Measurements from ENCODE around the gene SERPINE3.

DNA sequence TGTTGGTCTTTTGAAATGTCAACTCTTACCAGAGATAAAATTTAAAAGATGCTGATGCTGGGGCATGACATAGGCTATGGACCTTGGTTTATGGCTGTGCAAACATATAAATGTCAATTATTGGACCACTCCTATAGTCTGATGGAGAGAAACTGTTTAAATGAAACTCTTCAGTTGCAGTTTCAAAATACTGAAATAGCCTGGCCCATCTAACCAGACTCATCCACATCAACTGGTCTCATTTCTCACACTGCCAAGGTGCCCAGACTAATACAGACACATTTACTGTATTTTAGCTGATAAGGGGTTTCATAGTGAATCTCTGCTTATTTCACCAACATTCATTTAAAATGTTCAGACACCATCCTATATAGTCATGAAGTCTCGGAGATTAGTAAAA lies 19.9 kb downstream of the SERPINE3 start:
- TF ChIP-seq, protein P1, sequence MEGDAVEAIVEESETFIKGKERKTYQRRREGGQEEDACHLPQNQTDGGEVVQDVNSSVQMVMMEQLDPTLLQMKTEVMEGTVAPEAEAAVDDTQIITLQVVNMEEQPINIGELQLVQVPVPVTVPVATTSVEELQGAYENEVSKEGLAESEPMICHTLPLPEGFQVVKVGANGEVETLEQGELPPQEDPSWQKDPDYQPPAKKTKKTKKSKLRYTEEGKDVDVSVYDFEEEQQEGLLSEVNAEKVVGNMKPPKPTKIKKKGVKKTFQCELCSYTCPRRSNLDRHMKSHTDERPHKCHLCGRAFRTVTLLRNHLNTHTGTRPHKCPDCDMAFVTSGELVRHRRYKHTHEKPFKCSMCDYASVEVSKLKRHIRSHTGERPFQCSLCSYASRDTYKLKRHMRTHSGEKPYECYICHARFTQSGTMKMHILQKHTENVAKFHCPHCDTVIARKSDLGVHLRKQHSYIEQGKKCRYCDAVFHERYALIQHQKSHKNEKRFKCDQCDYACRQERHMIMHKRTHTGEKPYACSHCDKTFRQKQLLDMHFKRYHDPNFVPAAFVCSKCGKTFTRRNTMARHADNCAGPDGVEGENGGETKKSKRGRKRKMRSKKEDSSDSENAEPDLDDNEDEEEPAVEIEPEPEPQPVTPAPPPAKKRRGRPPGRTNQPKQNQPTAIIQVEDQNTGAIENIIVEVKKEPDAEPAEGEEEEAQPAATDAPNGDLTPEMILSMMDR (conservative IDR thresholded peaks at IDR 0.05; ENCODE audit: low read depth in 2 of 2), result no peak
- TF ChIP-seq NANOG (IDR thresholded peaks at IDR 0.05; ENCODE audit: borderline replicate concordance) (no peak), EZH2phosphoT487 (IDR thresholded peaks at IDR 0.05; ENCODE audit: unreplicated experiment) (no peak), ZNF114 (CRISPR knock-in tag; IDR thresholded peaks at IDR 0.05) (no peak), CREB1 (CRISPR knock-in tag; IDR thresholded peaks at IDR 0.05; ENCODE audit: low read depth) (no peak), EZH2 (IDR thresholded peaks at IDR 0.05; ENCODE audit: low read depth, unreplicated experiment) (no peak), POLR2AphosphoS5 (IDR thresholded peaks at IDR 0.05; ENCODE audit: low read depth) (no peak)
- TF ChIP-seq, protein P2, sequence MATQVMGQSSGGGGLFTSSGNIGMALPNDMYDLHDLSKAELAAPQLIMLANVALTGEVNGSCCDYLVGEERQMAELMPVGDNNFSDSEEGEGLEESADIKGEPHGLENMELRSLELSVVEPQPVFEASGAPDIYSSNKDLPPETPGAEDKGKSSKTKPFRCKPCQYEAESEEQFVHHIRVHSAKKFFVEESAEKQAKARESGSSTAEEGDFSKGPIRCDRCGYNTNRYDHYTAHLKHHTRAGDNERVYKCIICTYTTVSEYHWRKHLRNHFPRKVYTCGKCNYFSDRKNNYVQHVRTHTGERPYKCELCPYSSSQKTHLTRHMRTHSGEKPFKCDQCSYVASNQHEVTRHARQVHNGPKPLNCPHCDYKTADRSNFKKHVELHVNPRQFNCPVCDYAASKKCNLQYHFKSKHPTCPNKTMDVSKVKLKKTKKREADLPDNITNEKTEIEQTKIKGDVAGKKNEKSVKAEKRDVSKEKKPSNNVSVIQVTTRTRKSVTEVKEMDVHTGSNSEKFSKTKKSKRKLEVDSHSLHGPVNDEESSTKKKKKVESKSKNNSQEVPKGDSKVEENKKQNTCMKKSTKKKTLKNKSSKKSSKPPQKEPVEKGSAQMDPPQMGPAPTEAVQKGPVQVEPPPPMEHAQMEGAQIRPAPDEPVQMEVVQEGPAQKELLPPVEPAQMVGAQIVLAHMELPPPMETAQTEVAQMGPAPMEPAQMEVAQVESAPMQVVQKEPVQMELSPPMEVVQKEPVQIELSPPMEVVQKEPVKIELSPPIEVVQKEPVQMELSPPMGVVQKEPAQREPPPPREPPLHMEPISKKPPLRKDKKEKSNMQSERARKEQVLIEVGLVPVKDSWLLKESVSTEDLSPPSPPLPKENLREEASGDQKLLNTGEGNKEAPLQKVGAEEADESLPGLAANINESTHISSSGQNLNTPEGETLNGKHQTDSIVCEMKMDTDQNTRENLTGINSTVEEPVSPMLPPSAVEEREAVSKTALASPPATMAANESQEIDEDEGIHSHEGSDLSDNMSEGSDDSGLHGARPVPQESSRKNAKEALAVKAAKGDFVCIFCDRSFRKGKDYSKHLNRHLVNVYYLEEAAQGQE (IDR thresholded peaks at IDR 0.05; ENCODE audit: unreplicated experiment), result no peak
- TF ChIP-seq, protein P3, sequence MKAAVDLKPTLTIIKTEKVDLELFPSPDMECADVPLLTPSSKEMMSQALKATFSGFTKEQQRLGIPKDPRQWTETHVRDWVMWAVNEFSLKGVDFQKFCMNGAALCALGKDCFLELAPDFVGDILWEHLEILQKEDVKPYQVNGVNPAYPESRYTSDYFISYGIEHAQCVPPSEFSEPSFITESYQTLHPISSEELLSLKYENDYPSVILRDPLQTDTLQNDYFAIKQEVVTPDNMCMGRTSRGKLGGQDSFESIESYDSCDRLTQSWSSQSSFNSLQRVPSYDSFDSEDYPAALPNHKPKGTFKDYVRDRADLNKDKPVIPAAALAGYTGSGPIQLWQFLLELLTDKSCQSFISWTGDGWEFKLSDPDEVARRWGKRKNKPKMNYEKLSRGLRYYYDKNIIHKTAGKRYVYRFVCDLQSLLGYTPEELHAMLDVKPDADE (IDR thresholded peaks at IDR 0.05), result no peak
